H9 (cell line): ENCODE data around the gene FCRL3. TPM values are rescaled to one million over a fixed set of nuclear protein-coding genes. Genes with fewer than 3 reads are reported as not detected.

Experiments
- DNase-seq: peaks from one replicate; pipeline ENCODE4 v3.0.0-alpha.2; 2017
- H2AFZ ChIP-seq: one replicate; pipeline ENCODE4 v1.6.1; 2013; ENCODE audit warnings: mild to moderate bottlenecking, low read length, control low read depth, moderate library complexity
- H2AK5ac ChIP-seq: 2 replicates; pipeline ENCODE4 v1.6.1; 2013; ENCODE audit warnings: low read length, control low read depth, mixed read lengths; ENCODE audit not compliant: insufficient read length
- H2BK120ac ChIP-seq: one replicate; pipeline ENCODE4 v1.6.1; 2013; ENCODE audit warnings: low read depth, mild to moderate bottlenecking, low read length, control low read depth, inconsistent platforms; ENCODE audit not compliant: poor library complexity, severe bottlenecking
- H2BK12ac ChIP-seq: 2 replicates; pipeline ENCODE4 v1.6.1; 2013; ENCODE audit warnings: low read length, control low read depth, mixed read lengths, low read depth; ENCODE audit not compliant: insufficient read length
- H2BK15ac ChIP-seq: 2 replicates; pipeline ENCODE4 v1.6.1; 2013; ENCODE audit warnings: low read depth, low read length, control low read depth
- H2BK20ac ChIP-seq: one replicate; pipeline ENCODE4 v1.6.1; 2013; ENCODE audit warnings: low read depth, mild to moderate bottlenecking, low read length, control low read depth, inconsistent platforms; ENCODE audit not compliant: poor library complexity, severe bottlenecking
- H2BK5ac ChIP-seq: 2 replicates; pipeline ENCODE4 v1.6.1; 2013; ENCODE audit warnings: low read length, control low read depth, mixed read lengths; ENCODE audit not compliant: insufficient read length
- H3K14ac ChIP-seq: 2 replicates; pipeline ENCODE4 v1.6.1; 2013; ENCODE audit warnings: low read length, control low read depth; ENCODE audit not compliant: insufficient read depth
- H3K18ac ChIP-seq: 2 replicates; pipeline ENCODE4 v1.6.1; 2013; ENCODE audit warnings: low read depth, mild to moderate bottlenecking, mixed read lengths, low read length, control low read depth; ENCODE audit not compliant: insufficient read length
- H3K23ac ChIP-seq: 2 replicates; pipeline ENCODE4 v1.6.1; 2013; ENCODE audit warnings: low read length, control low read depth, mixed read lengths, low read depth; ENCODE audit not compliant: insufficient read length
- H3K23me2 ChIP-seq: 2 replicates; pipeline ENCODE4 v1.6.1; 2013; ENCODE audit warnings: low read depth, mild to moderate bottlenecking, mixed read lengths, low read length, control low read depth; ENCODE audit not compliant: insufficient read length, poor library complexity, severe bottlenecking
- H3K27ac ChIP-seq: 2 replicates; pipeline ENCODE4 v1.5.1; 2013; ENCODE audit warnings: low read length, control low read depth, mixed read lengths, low read depth; ENCODE audit not compliant: insufficient read length
- H3K27me3 ChIP-seq: 2 replicates; pipeline ENCODE4 v1.6.1; 2013; ENCODE audit warnings: low read length, control low read depth, inconsistent platforms; ENCODE audit not compliant: insufficient read depth
- H3K4ac ChIP-seq: 2 replicates; pipeline ENCODE4 v1.6.1; 2013; ENCODE audit warnings: low read depth, mild to moderate bottlenecking, control low read depth, inconsistent platforms, low read length, moderate library complexity
- H3K4me1 ChIP-seq: 2 replicates; pipeline ENCODE4 v1.6.1; 2013; ENCODE audit warnings: low read length, control low read depth, inconsistent platforms; ENCODE audit not compliant: insufficient read depth
- H3K4me2 ChIP-seq: 2 replicates; pipeline ENCODE4 v1.6.1; 2013; ENCODE audit warnings: low read length, control low read depth, mixed read lengths; ENCODE audit not compliant: insufficient read length, insufficient read depth
- H3K56ac ChIP-seq: 2 replicates; pipeline ENCODE4 v1.6.1; 2013; ENCODE audit warnings: low read depth, mild to moderate bottlenecking, mixed read lengths, low read length, control low read depth; ENCODE audit not compliant: insufficient read length
- H3K79me1 ChIP-seq: 2 replicates; pipeline ENCODE4 v1.6.1; 2013; ENCODE audit warnings: low read depth, mild to moderate bottlenecking, moderate library complexity, low read length, control low read depth, inconsistent platforms; ENCODE audit not compliant: insufficient read depth, poor library complexity, severe bottlenecking
- H3K79me2 ChIP-seq: 2 replicates; pipeline ENCODE4 v1.6.1; 2013; ENCODE audit warnings: low read length, control low read depth, inconsistent platforms; ENCODE audit not compliant: insufficient read depth
- H3K9ac ChIP-seq: 2 replicates; pipeline ENCODE4 v1.6.1; 2013; ENCODE audit warnings: low read length, control low read depth, mixed read lengths; ENCODE audit not compliant: insufficient read length; ENCODE audit errors: extremely low read depth
- H3K9me3 ChIP-seq: one replicate; pipeline ENCODE4 v1.6.1; 2013; ENCODE audit warnings: low read depth, low read length, inconsistent platforms; ENCODE audit not compliant: control insufficient read depth
- H3T11ph ChIP-seq: one replicate; pipeline ENCODE4 v1.6.1; 2013; ENCODE audit warnings: mild to moderate bottlenecking, low read length, control low read depth, inconsistent platforms
- H4K20me1 ChIP-seq: one replicate; pipeline ENCODE4 v1.6.1; 2013; ENCODE audit not compliant: control insufficient read depth, insufficient read length, insufficient read depth
- H4K5ac ChIP-seq: 2 replicates; pipeline ENCODE4 v1.6.1; 2013; ENCODE audit warnings: low read depth, mild to moderate bottlenecking, mixed read lengths, low read length, control low read depth; ENCODE audit not compliant: insufficient read length
- H4K8ac ChIP-seq: replicated peaks from 2 replicates; pipeline ENCODE4 v1.6.1; 2013; ENCODE audit warnings: low read length, control low read depth, mixed read lengths, low read depth; ENCODE audit not compliant: insufficient read length
- H4K91ac ChIP-seq: 2 replicates; pipeline ENCODE4 v1.6.1; 2013; ENCODE audit warnings: low read depth, mild to moderate bottlenecking, moderate library complexity, mixed read lengths, low read length, control low read depth; ENCODE audit not compliant: insufficient read length
- H3K27ac Mint-ChIP-seq, 3 experiments: 2 replicates in 2 of 3; 3 replicates in 1 of 3; pipeline ENCODE4 v1.8.0; 2020 to 2021; ENCODE audit warnings: mixed read lengths in 3 of 3, mild to moderate bottlenecking in 1 of 3, moderate library complexity in 1 of 3
- H3K27me3 Mint-ChIP-seq: 2 replicates; pipeline ENCODE4 v1.8.0; 2021; ENCODE audit warnings: low read depth, mild to moderate bottlenecking, moderate library complexity, mixed read lengths
- H3K36me3 Mint-ChIP-seq, 3 experiments: 2 replicates in 2 of 3; 3 replicates in 1 of 3; pipeline ENCODE4 v1.8.0; 2020 to 2021; ENCODE audit warnings: low read depth in 3 of 3, mixed read lengths in 3 of 3; ENCODE audit not compliant: insufficient read depth in 1 of 3
- H3K4me1 Mint-ChIP-seq, 2 experiments: 2 replicates each; pipeline ENCODE4 v1.8.0; 2020; ENCODE audit warnings: mixed read lengths in 2 of 2
- H3K4me3 Mint-ChIP-seq, 2 experiments: 2 replicates in 1 of 2; 3 replicates in 1 of 2; pipeline ENCODE4 v1.8.0; 2020 to 2021; ENCODE audit warnings: mild to moderate bottlenecking in 2 of 2, mixed read lengths in 2 of 2, moderate library complexity in 1 of 2
- H3K9me3 Mint-ChIP-seq, 2 experiments: 2 replicates in 1 of 2; 3 replicates in 1 of 2; pipeline ENCODE4 v1.8.0; 2020; ENCODE audit warnings: mild to moderate bottlenecking in 2 of 2, mixed read lengths in 2 of 2, moderate library complexity in 1 of 2
- WGBS: extraction: QIAGEN DNeasy Blood & Tissue Kit; methylation state at CpG from one replicate; pipeline ENCODE4 v1.1.7; 2013; ENCODE audit warnings: missing lambda C conversion rate, low lambda C conversion rate, mixed read lengths; ENCODE audit not compliant: insufficient read length; ENCODE audit errors: extremely low coverage; 5-methylcytosine and 5-hydroxymethylcytosine counted together
- total RNA-seq: library from RNA; stranded (reverse); gene quantifications from 2 replicates; pipeline ENCODE4 v1.2.1, GENCODE V29; 2021
- TF ChIP-seq, protein P1 (sequence below): fragments of 200-600 bp; sonication (generic); conservative IDR thresholded peaks from 3 replicates; pipeline ENCODE4 v1.8.0; 2021; ENCODE audit warnings: antibody characterized with exemption, mild to moderate bottlenecking

Gene FCRL3
- total RNA-seq, 1 experiment from 2014 or later = not detected

- H2AFZ ChIP-seq = no peak overlapping the region
- no peaks in the 10 kb centered on the region for H3K4me1 ChIP-seq
- Mint-ChIP-seq H3K9me3 (no peaks in the 10 kb centered on the region), H3K36me3 (no peaks in the 10 kb centered on the region), H3K27me3 (no peaks in the 10 kb centered on the region), H3K4me1 (0 out of 4 replicates have a peak, but pooled peaks cover 0 to 2% of the 10 kb centered on the region in 2 experiments), H3K27ac (no peak overlapping the region), H3K4me3 (no peak overlapping the region)
- H3K27me3 ChIP-seq = no peaks in the 10 kb centered on the region
- H2BK20ac ChIP-seq = no peak overlapping the region
- H3K56ac ChIP-seq = no peak overlapping the region
- no peak overlapping the region for H3K4me2 ChIP-seq
- no peaks in the 10 kb centered on the region for H3K79me2 ChIP-seq
- no peak overlapping the region for H3T11ph ChIP-seq
- no peak overlapping the region for H3K23ac ChIP-seq
- H2BK5ac ChIP-seq = no peak overlapping the region
- H3K4ac ChIP-seq = no peak overlapping the region
- no peak overlapping the region for H2AK5ac ChIP-seq
- no peak overlapping the region for H4K8ac ChIP-seq
- H4K91ac ChIP-seq = no peak overlapping the region
- H3K79me1 ChIP-seq = no peaks in the 10 kb centered on the region
- TF ChIP-seq, protein P1, sequence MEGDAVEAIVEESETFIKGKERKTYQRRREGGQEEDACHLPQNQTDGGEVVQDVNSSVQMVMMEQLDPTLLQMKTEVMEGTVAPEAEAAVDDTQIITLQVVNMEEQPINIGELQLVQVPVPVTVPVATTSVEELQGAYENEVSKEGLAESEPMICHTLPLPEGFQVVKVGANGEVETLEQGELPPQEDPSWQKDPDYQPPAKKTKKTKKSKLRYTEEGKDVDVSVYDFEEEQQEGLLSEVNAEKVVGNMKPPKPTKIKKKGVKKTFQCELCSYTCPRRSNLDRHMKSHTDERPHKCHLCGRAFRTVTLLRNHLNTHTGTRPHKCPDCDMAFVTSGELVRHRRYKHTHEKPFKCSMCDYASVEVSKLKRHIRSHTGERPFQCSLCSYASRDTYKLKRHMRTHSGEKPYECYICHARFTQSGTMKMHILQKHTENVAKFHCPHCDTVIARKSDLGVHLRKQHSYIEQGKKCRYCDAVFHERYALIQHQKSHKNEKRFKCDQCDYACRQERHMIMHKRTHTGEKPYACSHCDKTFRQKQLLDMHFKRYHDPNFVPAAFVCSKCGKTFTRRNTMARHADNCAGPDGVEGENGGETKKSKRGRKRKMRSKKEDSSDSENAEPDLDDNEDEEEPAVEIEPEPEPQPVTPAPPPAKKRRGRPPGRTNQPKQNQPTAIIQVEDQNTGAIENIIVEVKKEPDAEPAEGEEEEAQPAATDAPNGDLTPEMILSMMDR = no peak
- WGBS = no CpG with 5 or more reads among the region's 5 CpGs
- H3K9me3 ChIP-seq = no peaks in the 10 kb centered on the region
- no peak overlapping the region for H2BK12ac ChIP-seq
- no peaks in the 10 kb centered on the region for H3K23me2 ChIP-seq
- DNase-seq = no peak
- H3K18ac ChIP-seq = no peak overlapping the region
- H3K9ac ChIP-seq = no peak overlapping the region
- no peak overlapping the region for H4K5ac ChIP-seq
- H4K20me1 ChIP-seq = no peaks in the 10 kb centered on the region
- no peak overlapping the region for H2BK120ac ChIP-seq
- H3K14ac ChIP-seq = no peak overlapping the region
- H2BK15ac ChIP-seq = no peak overlapping the region
- no peak overlapping the region for H3K27ac ChIP-seq
Measured at GRCh38 chr1:157682710-157683437, 17.7 kb downstream of the FCRL3 start.
